DMS53 (cell line): ENCODE results near the gene UTP14A.
"Not testable (repeated sequence)": the region's sequence is repeated elsewhere in the genome, so short reads cannot be mapped to it uniquely, and the experiment has no call there.

ENCODE experiments used
- DNase-seq: peaks from one replicate; lab custom pipeline; 2025; lab: John Stamatoyannopoulos, UW

Gene UTP14A

GRCh38 chrX:129905787-129906580, at the start of gene UTP14A:
Gene UTP14A, plus strand, starts transcription at chrX:129906164. Its CDS starts 47 bp downstream, at chrX:129906211.
- DNase-seq: peak; percentile 97

- DNase-seq: not testable (repeated sequence)
Measured at GRCh38 chrX:129859134-129859533, 46.8 kb upstream of the UTP14A start.

GRCh38 chrX:129866321-129866720, 39.6 kb upstream of the UTP14A start:
- not testable (repeated sequence) for DNase-seq

- DNase-seq: no peak
Measured at GRCh38 chrX:129872524-129872923, 33.4 kb upstream of the UTP14A start.

- DNase-seq: peak; percentile 70
Measured at GRCh38 chrX:129875669-129876068, 30.3 kb upstream of the UTP14A start.

- peak; percentile 96 for DNase-seq
Measured at GRCh38 chrX:129876771-129877305, 29.1 kb upstream of the UTP14A start.

- DNase-seq: peak; percentile 73
Measured at GRCh38 chrX:129877401-129877800, 28.6 kb upstream of the UTP14A start.

GRCh38 chrX:129900054-129900453, 5.9 kb upstream of the UTP14A start:
- DNase-seq: no peak

- DNase-seq: peak; percentile 37
Measured at GRCh38 chrX:129908636-129909035, 2.7 kb downstream of the UTP14A start.

GRCh38 chrX:129925305-129926092, 19.5 kb downstream of the UTP14A start:
- DNase-seq: peak; percentile 81

GRCh38 chrX:129930941-129931410, 25.0 kb downstream of the UTP14A start:
- peak; percentile 53 for DNase-seq

- peak; percentile 88 for DNase-seq
Measured at GRCh38 chrX:129931411-129932015, 25.5 kb downstream of the UTP14A start.

- peak; percentile 88 for DNase-seq
Measured at GRCh38 chrX:129932016-129932820, 26.3 kb downstream of the UTP14A start.

GRCh38 chrX:129932821-129933321, 26.9 kb downstream of the UTP14A start:
- DNase-seq: peak; percentile 61

GRCh38 chrX:129933700-129934099, 27.7 kb downstream of the UTP14A start:
- no peak for DNase-seq

- no peak for DNase-seq
Measured at GRCh38 chrX:129934461-129934860, 28.5 kb downstream of the UTP14A start.

GRCh38 chrX:129934952-129935351, 29.0 kb downstream of the UTP14A start:
- no peak for DNase-seq

GRCh38 chrX:129938081-129938480, 32.1 kb downstream of the UTP14A start:
- DNase-seq: no peak

GRCh38 chrX:129939986-129940385, 34.0 kb downstream of the UTP14A start:
- no peak for DNase-seq

GRCh38 chrX:129940721-129941120, 34.8 kb downstream of the UTP14A start:
- DNase-seq: no peak

- DNase-seq: no peak
Measured at GRCh38 chrX:129945131-129945530, 39.2 kb downstream of the UTP14A start.
